ENCODE results near the gene MAPK13.
"Not testable (repeated sequence)": the region's sequence is repeated elsewhere in the genome, so short reads cannot be mapped to it uniquely, and the experiment has no call there.

The MAPK13 gene

GRCh38 chr6:36129941-36130666 is at the start of gene MAPK13:
Gene MAPK13 (plus strand): TSS chr6:36130513. CDS start chr6:36130583, 70 bp downstream.
- no peak within 1 kb of the TSS for H3K27ac ChIP-seq
- H3K27me3 ChIP-seq (replicated peaks), result no peaks in the 10 kb centered on the region
- no peak for DNase-seq
- peak within 1 kb of the TSS; percentile 28 for H3K4me3 ChIP-seq (ENCODE audit: low read depth, low read length)
- H3K36me3 ChIP-seq (replicated peaks), result no peaks in the 10 kb centered on the region
- TF ChIP-seq, protein P1, sequence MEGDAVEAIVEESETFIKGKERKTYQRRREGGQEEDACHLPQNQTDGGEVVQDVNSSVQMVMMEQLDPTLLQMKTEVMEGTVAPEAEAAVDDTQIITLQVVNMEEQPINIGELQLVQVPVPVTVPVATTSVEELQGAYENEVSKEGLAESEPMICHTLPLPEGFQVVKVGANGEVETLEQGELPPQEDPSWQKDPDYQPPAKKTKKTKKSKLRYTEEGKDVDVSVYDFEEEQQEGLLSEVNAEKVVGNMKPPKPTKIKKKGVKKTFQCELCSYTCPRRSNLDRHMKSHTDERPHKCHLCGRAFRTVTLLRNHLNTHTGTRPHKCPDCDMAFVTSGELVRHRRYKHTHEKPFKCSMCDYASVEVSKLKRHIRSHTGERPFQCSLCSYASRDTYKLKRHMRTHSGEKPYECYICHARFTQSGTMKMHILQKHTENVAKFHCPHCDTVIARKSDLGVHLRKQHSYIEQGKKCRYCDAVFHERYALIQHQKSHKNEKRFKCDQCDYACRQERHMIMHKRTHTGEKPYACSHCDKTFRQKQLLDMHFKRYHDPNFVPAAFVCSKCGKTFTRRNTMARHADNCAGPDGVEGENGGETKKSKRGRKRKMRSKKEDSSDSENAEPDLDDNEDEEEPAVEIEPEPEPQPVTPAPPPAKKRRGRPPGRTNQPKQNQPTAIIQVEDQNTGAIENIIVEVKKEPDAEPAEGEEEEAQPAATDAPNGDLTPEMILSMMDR (IDR thresholded peaks at IDR 0.05; ENCODE audit: low read depth, low read length, missing control alignments), result no peak
- in situ Hi-C loops (cut with HindIII; ENCODE audit: low pct_ligation_motif_present, low sequenced_read_pairs), result no loop called here

DNA sequence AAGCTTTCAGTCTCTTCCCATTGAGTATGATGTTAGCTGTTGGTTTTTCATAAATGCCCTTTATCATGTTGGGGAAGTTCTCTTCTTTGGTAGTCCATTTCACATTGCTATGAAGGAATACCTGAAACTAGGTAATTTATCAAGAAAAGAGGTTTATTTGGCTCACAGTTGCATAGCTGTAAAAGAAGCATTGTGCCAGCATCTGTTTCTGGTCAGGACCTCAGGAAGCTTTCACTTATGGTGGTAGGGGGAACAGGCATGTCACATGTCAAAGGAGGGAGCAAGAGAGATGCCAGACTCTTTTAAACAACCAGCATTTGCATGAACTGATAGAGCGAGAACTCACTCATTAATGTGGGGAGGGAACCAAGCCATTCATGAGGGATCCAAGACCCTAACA is 48.0 kb upstream of the MAPK13 start:
- TF ChIP-seq, protein P1 (IDR thresholded peaks at IDR 0.05; ENCODE audit: low read depth, low read length, missing control alignments), result no peak
- no peak overlapping the region for H3K27ac ChIP-seq
- no peak overlapping the region for H3K4me3 ChIP-seq (ENCODE audit: low read depth, low read length)
- no peak for DNase-seq
- H3K27me3 ChIP-seq (replicated peaks), result no peaks in the 10 kb centered on the region
- in situ Hi-C loops (cut with HindIII; ENCODE audit: low pct_ligation_motif_present, low sequenced_read_pairs), result no loop called here
- peaks cover 32% of the 10 kb centered on the region for H3K36me3 ChIP-seq (replicated peaks)

DNA sequence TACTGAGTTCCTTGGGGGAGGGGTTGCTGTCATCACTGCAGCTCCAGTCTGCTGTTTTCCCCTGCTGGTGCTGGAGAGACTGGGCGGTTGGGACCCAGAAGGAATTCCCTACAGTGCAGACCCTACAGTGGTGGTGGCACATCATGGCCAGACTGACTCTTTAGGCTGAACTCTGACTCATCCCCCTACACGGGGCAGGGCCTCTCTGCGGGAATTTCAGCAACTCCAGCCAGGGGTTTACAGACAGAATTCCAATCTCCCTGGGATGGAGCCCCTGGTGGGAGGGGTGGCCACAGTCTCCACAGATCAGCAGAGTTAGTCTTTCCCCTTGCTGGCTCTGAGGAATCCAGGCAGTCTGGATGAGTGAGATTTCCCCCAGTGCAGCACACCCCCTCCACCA is 46.9 kb upstream of the MAPK13 start:
- DNase-seq, result no peak
- H3K4me3 ChIP-seq (ENCODE audit: low read depth, low read length), result no peak overlapping the region
- H3K27me3 ChIP-seq (replicated peaks), result no peaks in the 10 kb centered on the region
- no peak overlapping the region for H3K27ac ChIP-seq
- in situ Hi-C loops (cut with HindIII; ENCODE audit: low pct_ligation_motif_present, low sequenced_read_pairs), result no loop called here
- H3K36me3 ChIP-seq (replicated peaks), result peaks cover 32% of the 10 kb centered on the region
- TF ChIP-seq, protein P1 (IDR thresholded peaks at IDR 0.05; ENCODE audit: low read depth, low read length, missing control alignments), result no peak

GRCh38 chr6:36088204-36088603 is 42.1 kb upstream of the MAPK13 start:
- in situ Hi-C loops (cut with HindIII; ENCODE audit: low pct_ligation_motif_present, low sequenced_read_pairs); H3K27me3 ChIP-seq (replicated peaks); H3K4me3 ChIP-seq (ENCODE audit: low read depth, low read length); DNase-seq; H3K27ac ChIP-seq: not testable (repeated sequence)
- peaks cover 21% of the 10 kb centered on the region for H3K36me3 ChIP-seq (replicated peaks)

GRCh38 chr6:36089048-36089447 is 41.3 kb upstream of the MAPK13 start:
- in situ Hi-C loops (cut with HindIII; ENCODE audit: low pct_ligation_motif_present, low sequenced_read_pairs), result no loop called here
- DNase-seq, result no peak
- Histone ChIP-seq H3K36me3 (replicated peaks) (peaks cover 12% of the 10 kb centered on the region), H3K27me3 (replicated peaks) (no peaks in the 10 kb centered on the region), H3K27ac (no peak overlapping the region), H3K4me3 (ENCODE audit: low read depth, low read length) (no peak overlapping the region)
- TF ChIP-seq, protein P1 (IDR thresholded peaks at IDR 0.05; ENCODE audit: low read depth, low read length, missing control alignments), result no peak

DNA sequence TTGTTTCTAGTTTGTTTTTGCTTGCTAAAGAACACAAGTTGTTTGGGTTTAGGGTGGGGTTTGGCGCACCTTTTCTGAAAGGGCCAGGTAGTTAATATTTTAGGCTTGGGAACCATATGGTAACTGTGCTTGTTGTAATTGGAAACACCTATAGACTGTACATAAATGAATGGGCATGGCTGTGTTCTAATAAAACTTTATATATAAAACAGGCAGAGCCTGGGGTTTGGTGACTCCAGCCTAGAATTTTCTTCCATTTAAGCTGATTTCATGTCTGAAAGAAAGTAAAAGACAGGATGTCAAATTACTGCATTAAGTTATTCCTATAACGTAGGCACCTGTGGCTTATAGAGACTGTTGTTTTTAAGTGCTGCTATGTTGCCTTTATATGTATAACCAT is 36.1 kb upstream of the MAPK13 start:
- H3K4me3 ChIP-seq (ENCODE audit: low read depth, low read length), result no peak overlapping the region
- no peak for DNase-seq
- TF ChIP-seq, protein P1 (IDR thresholded peaks at IDR 0.05; ENCODE audit: low read depth, low read length, missing control alignments), result no peak
- H3K27ac ChIP-seq, result no peak overlapping the region
- peaks cover 13% of the 10 kb centered on the region for H3K36me3 ChIP-seq (replicated peaks)
- in situ Hi-C loops (cut with HindIII; ENCODE audit: low pct_ligation_motif_present, low sequenced_read_pairs), result no loop called here
- no peaks in the 10 kb centered on the region for H3K27me3 ChIP-seq (replicated peaks)

Measured in brain microvascular endothelial cell (primary cell).